GM19372 (cell line): ENCODE results near the gene HBG2.
"Not testable (repeated sequence)": the region's sequence is repeated elsewhere in the genome, so short reads cannot be mapped to it uniquely, and the experiment has no call there.

Source experiments
- ATAC-seq: cut with Tn5 transposase; IDR thresholded peaks from one replicate; pipeline ENCODE4 v1.9.1; 2021; ENCODE audit warnings: mild to moderate bottlenecking, low read depth, moderate library complexity; ENCODE audit not compliant: unreplicated experiment

HBG2 gene

GRCh38 chr11:5282628-5283027 lies 28.0 kb upstream of the HBG2 start:
- ATAC-seq, result no peak

- ATAC-seq, result no peak
Measured at GRCh38 chr11:5281596-5281995, 27.0 kb upstream of the HBG2 start.

GRCh38 chr11:5280582-5281102 lies 26.1 kb upstream of the HBG2 start:
- peak; percentile 93 for ATAC-seq

- ATAC-seq, result no peak
Measured at GRCh38 chr11:5279471-5280090, 25.0 kb upstream of the HBG2 start.

- no peak for ATAC-seq
Measured at GRCh38 chr11:5277807-5278382, 23.3 kb upstream of the HBG2 start.

- no peak for ATAC-seq
Measured at GRCh38 chr11:5276697-5277096, 22.1 kb upstream of the HBG2 start.

- no peak for ATAC-seq
Measured at GRCh38 chr11:5275369-5276110, 21.0 kb upstream of the HBG2 start.

- no peak for ATAC-seq
Measured at GRCh38 chr11:5274395-5274794, 19.8 kb upstream of the HBG2 start.

GRCh38 chr11:5272395-5273017 lies 17.9 kb upstream of the HBG2 start:
- ATAC-seq, result no peak

GRCh38 chr11:5269715-5270147 lies 15.2 kb upstream of the HBG2 start, which contains the start of gene HBE1:
TSS of gene HBE1 (minus strand) at chr11:5269945. CDS start at chr11:5269890, 55 bp downstream.
- no peak for ATAC-seq

- ATAC-seq, result no peak
Measured at GRCh38 chr11:5267033-5267563, 12.5 kb upstream of the HBG2 start.

GRCh38 chr11:5266609-5267008 lies 12.0 kb upstream of the HBG2 start:
- no peak for ATAC-seq

GRCh38 chr11:5265832-5266231 lies 11.3 kb upstream of the HBG2 start:
- ATAC-seq, result no peak

- ATAC-seq, result no peak
Measured at GRCh38 chr11:5258543-5259262, 4.1 kb upstream of the HBG2 start.

GRCh38 chr11:5257296-5257695 lies 2.7 kb upstream of the HBG2 start:
- no peak for ATAC-seq

GRCh38 chr11:5254023-5254422 lies 558 bp downstream of the HBG2 start:
- ATAC-seq, result not testable (repeated sequence)

GRCh38 chr11:5253440-5253839 lies 1.1 kb downstream of the HBG2 start:
- ATAC-seq, result not testable (repeated sequence)

GRCh38 chr11:5252919-5253265 lies 1.7 kb downstream of the HBG2 start:
- no peak for ATAC-seq

- no peak for ATAC-seq
Measured at GRCh38 chr11:5252192-5252918, 2.2 kb downstream of the HBG2 start.

- no peak for ATAC-seq
Measured at GRCh38 chr11:5251746-5252145, 2.8 kb downstream of the HBG2 start.
